Measurements from ENCODE around the gene ME1.
"Not testable (repeated sequence)": the region's sequence is repeated elsewhere in the genome, so short reads cannot be mapped to it uniquely, and the experiment has no call there.

Gene ME1

DNA sequence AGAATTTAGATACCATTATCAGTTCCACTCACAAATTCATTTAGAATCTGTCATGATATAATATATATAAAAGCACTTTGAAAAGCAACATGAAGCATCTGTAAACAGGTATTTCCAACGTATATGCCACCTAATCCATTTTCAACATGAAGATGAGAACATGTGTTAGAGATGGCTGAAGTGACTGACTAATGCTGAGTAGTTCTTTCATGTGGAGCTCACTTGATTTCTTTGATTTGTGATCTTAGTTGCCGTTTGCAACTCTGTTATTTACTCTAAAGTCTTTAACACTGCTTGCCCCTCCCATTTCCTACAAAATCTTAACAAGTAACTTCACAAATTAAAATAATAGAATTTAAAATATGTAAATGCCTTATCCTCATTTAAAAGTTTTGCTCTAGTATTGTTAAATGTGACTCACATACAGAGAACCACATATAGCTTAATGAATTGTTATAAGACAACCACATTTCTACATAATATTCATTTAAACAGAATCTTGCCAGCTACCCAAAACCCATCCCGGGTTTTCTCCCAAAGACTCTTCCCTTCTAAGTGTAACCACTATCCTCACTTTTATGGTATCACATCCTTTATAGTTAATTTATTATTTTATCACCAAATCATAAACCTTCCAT, 78.3 kb downstream of the ME1 start:
- no peak for FAIRE-seq

DNA sequence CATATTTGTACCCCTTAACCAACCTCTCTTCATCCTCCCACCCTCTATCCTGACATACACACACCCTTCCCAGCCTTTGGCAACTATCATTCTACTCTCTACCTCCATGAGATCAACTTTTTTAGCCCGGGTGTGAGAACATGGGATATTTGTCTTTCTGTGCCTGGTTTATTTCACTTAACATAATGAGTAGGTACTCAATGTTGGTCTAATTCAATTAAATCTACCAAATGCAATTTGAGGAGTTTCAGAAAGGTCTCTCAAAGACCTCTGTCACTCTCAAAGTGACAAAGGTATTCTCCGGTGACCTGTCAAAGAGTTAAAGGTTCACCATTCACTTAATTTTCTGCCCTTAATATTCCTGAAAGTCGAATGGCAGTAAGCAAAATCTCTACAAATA, 87.7 kb downstream of the ME1 start:
- FAIRE-seq = no peak

DNA sequence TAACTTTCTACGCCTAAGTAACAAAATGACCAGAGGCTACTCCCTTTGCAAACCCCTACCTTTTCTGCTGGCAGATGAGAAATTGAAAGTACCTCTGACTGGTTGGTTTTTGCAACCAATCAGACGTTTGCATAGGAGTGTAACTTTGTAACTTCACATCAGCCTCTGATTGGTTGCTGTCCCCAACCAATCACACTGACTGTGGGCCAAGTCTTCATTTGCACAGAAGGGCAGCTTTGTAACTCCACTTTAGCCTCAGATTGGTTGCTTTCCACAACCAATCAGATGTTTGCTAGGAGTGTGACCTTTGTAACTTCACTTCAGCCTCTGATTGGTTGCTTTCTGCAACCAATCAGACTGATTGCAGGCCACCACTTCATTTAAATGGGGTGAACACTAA, 89.1 kb downstream of the ME1 start:
- no peak for FAIRE-seq

DNA sequence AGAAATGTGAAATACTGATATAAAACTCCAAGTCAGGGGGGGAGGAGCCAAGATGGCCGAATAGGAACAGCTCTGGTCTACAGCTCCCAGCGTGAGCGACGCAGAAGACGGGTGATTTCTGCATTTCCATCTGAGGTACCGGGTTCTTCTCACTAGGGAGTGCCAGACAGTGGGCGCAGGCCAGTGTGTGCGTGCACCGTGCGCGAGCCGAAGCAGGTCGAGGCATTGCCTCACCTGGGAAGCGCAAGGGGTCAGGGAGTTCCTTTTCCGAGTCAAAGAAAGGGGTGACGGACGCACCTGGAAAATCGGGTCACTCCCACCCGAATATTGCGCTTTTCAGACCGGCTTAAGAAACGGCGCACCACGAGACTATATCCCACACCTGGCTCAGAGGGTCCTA, 96.9 kb downstream of the ME1 start:
- not testable (repeated sequence) for FAIRE-seq

DNA sequence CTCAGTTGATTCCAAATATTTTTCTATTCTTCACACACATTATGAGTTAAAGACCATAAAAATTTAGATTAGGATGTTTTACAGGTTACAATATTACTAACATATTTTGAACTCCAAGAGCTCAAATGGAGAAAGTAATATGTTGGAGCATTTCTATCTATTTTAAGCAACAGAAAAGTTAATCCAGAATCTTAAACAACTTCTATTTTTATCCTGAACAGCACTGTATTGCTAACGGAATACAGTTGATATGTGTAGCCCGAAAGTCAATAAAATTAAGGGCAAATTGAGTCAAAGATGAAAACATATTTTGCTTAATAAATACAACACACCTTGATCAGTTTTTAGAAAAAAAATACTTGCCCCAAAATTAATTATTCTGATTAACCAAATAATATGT, 97.4 kb downstream of the ME1 start:
- no peak for FAIRE-seq

DNA sequence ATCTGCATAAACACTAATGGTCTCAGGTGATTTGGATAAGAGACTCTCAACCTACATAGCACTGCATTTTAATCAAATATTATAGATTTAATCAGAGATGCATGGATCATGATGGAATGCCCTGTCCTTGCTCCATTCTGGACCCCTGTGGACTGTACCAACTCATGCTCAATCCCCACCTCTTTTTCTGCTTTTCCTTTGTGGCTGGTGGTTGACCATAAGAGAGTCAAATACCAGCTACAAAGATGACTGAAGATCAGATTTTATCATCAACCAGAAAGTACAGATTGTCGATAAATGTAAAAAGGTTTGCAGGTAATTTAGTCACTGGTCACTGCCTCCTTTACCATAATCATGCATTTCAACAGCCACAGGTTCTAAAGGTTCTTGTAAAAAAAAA, 116.2 kb downstream of the ME1 start:
- FAIRE-seq = no peak

DNA sequence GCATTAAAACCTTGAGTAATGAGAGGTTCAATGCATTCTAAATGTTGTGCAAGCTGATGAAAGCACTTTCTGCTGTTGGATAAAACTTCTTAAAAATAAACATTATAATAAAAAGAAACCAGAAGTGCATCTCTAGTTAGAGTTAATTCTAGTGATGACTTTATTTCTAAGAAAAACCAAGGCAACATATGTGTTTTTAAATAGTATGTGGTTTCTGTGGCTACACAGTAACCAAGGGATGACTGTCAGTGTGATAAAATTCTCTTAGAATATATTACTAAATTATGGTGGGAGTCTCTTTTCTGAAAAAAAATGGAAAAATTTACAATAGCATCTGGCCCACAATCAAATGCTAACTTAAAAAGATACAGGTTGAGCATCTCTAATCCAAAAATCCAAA, 117.0 kb downstream of the ME1 start:
- no peak for FAIRE-seq

DNA sequence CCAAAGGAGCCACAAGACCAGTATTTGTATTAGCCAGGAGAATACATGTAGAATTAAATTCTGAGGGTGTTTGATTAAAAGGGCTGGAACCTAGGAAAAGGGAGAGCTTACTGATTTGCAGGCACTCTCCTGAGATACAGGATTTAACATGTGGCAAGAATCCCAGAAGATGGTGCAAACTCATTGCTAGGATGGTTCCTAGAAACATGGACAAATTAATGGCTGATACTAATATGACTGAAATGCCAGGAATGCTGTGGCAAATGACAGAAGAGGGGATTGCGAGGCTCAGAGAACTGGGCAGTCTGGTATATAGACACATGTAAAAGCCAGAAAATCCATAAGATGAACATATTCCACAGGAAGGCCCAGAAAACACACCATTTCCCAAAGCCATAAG, 119.6 kb downstream of the ME1 start:
- FAIRE-seq = no peak

DNA sequence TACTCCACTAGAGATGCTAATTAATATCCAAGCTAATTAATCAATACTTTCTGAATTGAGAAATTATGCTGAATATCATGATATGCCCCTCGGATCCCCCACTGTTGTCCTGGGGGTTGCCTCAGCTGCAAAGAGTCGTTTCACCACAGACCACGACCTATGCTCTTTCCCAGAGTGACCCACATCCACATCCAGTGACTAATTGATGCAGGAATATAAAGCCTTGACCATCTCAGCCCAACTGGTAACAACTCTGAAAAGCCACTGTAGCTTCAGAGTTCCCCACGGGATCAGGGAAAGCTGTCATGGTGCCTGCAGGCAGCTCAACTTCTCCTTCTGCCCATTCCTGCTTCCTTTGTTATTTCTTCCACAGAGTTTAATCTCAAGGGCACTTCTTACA, 120.8 kb downstream of the ME1 start:
- no peak for FAIRE-seq

DNA sequence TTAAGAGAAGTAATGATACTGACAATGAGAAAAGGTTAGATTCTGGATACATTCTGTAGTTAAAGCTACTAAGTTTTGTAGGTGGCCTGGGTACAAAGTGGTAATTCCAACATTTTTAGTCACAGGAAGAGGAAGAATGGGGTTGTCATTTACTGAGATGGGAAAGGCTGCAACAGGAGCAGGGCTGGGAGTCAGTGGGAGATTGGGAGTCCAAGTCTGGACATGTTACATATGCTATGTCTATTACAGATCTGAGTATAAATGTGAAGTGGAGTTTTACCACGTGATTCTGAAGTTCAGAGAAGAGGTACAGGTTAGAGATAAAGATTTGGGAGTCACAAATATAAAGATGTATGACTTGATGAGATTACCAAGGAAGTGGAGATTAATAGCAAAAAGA, 121.5 kb downstream of the ME1 start:
- FAIRE-seq = no peak

DNA sequence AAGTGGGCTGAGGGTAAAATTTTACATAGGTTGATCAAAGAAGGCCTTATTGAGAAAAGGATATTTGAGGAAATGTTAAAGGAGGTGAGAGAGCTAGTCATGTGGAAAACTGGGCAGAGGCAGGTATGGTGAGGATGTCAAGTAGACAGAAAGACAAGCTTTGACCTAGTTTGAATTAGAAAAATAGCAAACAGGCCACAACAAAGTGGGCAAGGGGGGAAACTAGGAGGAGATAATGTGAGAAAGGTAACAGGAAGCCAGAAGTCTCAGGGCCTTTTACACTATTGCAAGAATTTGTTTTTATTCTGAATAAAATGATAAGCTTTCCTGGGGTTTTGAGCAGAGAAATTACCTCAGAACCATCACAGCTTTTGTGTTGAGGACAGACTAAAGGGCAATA, 122.0 kb downstream of the ME1 start:
- no peak for FAIRE-seq

DNA sequence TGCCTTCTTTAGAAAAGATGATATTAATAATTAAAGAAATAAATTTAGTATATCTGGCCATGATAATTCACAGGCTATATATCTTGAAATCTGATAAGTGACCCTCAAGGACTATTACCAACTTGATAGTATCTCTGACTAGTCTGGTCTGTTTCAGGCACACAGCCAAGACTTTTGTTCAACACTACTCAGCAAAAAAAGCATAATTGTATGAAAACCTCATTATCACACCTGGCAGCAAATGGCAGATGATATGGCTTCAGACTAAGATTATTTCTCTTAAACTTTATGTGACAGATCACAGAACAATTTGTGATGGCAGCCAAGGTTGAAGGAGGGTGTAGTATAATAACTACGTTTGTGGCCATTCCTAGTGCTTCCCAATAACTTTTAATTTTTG, 123.0 kb downstream of the ME1 start:
- no peak for FAIRE-seq

DNA sequence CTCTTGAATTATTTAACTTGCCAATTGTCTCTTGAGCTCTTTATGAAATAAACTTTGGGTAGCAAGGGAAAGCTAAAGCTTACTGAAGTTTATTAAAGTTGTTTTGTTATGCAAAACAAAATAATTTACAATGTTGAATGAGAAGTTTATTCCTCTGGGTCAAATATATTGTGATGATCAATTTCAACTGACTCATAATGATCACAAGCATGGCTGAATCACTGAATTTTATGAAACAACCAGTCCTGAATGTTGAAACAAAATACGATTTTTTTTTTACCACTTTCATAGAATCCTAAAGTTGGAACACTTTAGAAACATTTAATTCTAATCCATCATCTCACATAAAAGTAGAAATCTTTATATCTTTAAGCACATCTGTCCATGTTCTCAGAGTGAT, 127.4 kb downstream of the ME1 start:
- FAIRE-seq = no peak

DNA sequence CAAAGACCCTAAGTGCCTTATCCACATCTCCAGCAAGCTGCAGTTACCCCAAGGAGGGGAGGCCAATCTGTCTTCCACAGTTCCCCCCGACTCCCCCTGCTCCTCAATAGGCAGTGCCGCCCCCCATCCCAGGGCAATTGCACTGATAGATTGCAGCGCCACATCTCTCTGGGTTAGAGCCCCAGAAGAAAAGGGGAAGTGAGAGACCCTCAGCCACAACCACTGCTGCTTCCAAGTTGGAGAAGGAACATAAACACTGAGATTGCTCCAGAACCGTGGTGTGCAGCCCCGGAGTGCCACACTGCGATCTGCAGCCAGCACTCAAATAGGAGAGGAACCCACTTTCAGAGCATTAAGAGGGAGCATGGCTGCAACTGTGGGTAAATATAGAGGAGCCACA, 136.2 kb downstream of the ME1 start:
- FAIRE-seq = no peak

DNA sequence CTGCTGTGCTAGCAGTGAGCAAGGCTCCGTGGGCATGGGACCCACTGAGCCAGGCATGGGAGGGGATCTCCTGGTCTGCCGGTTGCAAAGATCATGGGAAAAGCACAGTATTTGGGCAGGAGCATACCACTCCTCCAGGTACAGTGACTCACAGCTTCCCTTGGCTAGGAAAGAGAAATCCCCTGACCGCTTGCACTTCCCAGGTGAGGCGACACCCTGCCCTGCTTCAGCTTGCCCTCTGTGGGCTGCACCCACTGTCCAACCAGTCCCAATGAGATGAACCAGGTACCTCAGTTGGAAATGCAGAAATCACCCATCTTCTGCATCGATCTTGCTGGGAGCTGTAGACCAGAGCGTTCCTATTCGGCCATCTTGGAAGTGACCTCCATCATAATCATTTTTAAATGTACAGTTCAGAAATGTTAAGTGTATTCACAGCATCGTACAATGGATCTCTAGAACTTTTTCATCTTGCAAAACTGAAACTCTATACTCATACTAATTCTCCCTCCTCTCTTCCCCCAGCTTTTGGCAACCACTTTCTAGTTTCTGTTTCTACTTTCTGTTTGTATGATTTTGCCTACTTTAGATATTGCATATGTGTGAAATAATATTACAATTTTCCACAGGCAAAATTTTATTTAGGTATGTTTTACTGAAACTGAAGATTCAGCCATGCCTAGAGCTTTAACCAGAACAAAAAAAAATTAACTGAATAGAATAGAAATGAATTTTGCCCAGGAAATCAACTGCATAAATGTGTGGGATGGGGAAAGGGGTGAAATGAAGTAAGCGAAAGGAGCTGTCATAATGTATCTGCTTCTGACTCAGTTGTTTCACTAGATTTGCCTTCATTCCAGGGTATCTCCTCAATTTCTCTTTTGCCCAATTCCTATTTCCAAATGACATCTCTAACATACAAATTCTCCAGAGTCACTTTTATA, 137.7 kb downstream of the ME1 start:
- FAIRE-seq = no peak

DNA sequence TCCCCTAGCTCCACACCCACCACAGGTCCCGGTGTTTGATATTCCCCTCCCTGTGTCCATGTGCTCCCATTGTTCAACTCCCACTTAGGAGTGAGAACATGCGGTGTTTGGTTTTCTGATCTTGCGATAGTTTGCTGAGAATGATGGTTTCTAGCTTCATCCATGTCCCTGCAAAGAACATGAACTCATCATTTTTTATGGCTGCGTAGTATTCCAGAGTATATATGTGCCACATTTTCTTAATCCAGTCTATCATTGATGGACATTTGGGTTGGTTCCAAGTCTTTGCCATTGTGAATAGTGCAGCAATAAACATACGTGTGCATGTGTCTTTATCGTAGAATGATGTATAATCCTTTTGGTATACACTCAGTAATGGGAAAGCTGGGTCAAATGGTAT, 143.6 kb downstream of the ME1 start:
- FAIRE-seq = not testable (repeated sequence)

DNA sequence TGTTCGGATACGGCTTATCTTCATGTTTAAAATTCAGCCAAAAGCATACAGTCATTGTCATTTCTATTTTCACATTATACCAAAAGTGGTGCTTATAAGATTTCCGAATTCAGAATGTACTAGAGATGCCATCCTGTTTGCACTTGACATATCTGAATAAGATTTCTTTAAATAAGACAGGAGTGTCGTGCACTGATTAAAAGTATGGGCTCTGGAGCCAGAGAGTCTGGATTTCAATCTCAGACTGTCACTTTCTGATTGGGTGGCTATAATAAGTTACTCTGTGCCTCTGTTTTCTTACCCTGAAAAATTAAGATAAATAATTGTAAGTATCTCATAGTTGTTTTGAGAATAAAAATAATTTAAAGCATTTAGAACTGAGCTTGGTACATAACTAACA, 144.9 kb downstream of the ME1 start:
- no peak for FAIRE-seq

DNA sequence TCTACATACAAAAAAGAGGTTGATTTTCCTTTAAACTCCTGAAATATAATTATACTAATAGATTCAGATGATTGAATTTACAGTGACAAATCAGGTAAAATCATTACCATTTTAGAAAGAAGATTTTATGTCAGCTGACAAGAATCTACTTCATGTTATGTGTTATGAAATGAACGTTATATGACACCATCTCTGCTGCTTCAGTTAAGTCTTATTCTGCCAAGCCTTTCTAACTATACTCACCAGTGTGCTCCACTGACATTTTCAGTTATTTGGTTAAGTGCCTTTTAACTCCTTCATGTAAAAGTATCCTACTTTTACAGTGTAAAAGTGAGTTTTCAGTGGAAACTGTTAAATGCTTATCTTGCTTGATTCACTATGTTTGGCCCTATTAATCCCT, 157.3 kb downstream of the ME1 start:
- no peak for FAIRE-seq

DNA sequence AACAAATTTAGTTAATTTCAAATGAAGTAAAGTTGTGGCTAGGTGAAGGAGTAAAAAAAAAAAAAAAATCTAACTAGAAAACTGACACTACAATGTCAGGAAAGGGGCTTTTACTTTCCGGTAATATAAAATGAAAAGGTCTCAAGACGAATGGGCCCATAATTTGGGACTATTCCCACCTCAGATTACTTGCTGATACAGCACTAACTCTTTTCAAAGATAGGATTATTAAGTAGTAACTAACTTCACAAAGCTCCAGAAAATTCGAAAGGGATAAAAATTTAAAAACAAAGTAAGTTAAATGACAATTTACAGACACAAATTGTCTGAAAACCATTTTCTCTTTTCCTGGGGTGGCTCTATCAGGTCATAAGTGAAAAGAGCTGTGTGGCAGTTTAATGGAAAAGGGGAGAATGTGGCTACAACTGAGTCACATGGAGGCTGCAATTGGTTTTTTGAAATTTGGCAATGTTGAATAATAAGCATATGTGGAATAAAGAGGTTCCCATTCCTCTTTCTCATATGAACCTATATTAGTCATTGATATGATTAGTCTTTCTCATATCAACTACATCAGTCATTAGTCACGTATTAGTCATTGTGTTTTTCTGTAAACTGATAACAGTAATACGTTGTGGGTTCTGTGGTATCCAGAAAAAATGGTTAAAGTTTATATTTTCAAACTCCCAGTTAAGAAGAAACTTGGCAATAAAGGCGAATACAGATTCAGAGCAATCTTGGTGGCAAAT, 159.7 kb downstream of the ME1 start:
- no peak for FAIRE-seq

DNA sequence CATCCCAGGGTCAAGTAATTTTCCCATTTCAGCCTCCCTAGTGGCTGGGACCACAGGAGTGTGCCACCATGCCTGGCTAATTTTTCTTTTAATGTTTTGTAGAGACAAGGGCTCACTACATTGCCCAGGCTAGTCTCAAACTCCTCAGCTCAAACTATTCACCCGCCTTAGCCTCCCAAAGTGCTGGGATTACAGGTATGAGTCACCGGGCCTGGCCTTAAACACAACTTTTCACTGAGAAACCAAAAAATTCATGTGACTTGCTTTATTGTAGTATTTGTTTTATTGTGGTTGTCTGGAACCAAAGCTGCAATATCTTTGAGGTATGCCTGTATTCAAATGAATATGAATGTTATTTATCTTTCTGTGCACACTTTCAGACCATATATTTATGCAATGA, 165.5 kb downstream of the ME1 start:
- no peak for FAIRE-seq

DNA sequence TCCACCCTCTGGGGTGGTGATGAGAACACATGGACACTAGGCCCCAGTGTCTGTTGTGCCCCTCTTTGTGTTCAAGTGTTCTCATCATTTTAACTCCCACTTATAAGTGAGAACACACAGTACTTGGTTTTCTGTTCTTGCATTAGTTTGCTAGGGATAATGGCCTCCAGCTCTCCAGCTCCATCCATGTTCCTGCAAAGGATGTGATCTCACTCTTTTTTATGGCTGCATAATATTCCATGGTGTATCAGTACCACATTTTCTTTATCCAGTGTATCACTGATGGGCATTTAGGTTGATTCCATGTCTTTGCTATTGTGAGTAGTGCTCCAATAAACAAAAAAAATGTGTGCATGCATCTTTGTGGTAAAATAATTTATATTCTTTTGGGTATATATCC, 170.3 kb downstream of the ME1 start:
- no peak for FAIRE-seq

DNA sequence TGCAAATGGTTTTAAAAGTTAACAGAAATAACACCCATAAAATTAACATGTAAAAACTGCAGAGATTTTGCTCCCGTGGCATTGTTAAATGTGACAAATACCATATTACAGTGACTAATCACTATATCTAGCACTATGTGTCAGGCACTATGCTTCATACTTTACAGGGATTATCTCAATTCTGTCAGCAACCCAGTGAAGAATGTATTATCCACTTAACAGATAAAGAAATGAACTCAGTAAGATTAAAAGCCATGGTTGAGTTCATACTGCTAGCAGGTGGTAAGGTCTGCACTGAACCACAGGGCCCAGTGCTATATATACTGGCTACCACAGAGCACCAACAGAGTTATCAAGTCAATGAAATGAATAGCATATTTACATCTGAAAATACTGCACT, 172.3 kb downstream of the ME1 start:
- FAIRE-seq = no peak

DNA sequence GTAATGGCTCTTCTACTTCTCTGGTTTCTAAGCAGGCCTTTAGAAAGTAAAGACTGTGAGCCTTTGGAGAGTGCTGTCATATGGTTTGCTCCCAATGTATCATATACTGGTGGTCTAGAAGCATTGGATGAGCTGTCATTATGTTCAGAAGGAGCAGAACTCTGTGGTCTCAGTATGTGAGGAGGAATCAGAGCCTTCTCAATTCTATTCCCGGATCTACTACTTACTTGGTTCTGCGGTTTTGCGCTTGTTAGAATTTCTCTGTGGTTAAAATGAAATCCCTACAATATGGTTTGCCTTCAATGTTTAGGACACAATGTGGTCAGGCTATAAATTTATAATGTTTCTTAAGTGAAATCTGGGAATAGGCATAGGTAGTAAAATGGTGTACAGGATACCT, 173.1 kb downstream of the ME1 start:
- FAIRE-seq = no peak

DNA sequence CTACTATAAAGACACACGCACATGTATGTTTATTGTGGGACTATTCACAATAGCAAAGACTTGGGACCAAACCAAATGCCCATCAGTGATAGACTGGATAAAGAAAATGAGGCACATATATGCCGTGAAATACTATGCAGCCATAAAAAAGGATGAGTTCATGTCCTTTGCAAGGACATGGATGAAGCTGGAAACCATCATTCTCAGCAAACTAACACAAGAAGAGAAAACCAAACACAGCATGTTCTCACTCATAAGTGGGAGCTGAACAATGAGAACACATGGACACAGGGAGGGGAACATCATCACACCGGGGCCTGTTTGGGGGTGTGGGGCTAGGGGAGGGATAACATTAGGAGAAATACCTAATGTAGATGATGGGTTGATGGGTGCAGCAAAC, 174.1 kb downstream of the ME1 start:
- FAIRE-seq = not testable (repeated sequence)
